ENCODE data around the gene FKBP10.
"Not testable (repeated sequence)": the region's sequence is repeated elsewhere in the genome, so short reads cannot be mapped to it uniquely, and the experiment has no call there.

Gene FKBP10

GRCh38 chr17:41811549-41812380, 1.0 kb upstream of the FKBP10 start, which contains the start of gene P3H4:
Gene P3H4, minus strand, starts transcription at chr17:41811949. Its CDS starts 34 bp downstream, at chr17:41811915.
- DNase-seq: peak; percentile 78

GRCh38 chr17:41813152-41813680, 412 bp downstream of the FKBP10 start:
- no peak for DNase-seq

GRCh38 chr17:41813699-41814124, 908 bp downstream of the FKBP10 start:
- no peak for DNase-seq

- no peak for DNase-seq
Measured at GRCh38 chr17:41814195-41814594, 1.4 kb downstream of the FKBP10 start.

- no peak for DNase-seq
Measured at GRCh38 chr17:41816637-41817320, 4.0 kb downstream of the FKBP10 start.

GRCh38 chr17:41818024-41818423, 5.2 kb downstream of the FKBP10 start:
- no peak for DNase-seq

GRCh38 chr17:41821776-41822175, 9.0 kb downstream of the FKBP10 start:
- DNase-seq: no peak

GRCh38 chr17:41822216-41823140, 9.7 kb downstream of the FKBP10 start:
- no peak for DNase-seq

- DNase-seq: no peak
Measured at GRCh38 chr17:41823141-41823524, 10.3 kb downstream of the FKBP10 start.

GRCh38 chr17:41823580-41823979, 10.8 kb downstream of the FKBP10 start:
- no peak for DNase-seq

- no peak for DNase-seq
Measured at GRCh38 chr17:41824086-41824485, 11.3 kb downstream of the FKBP10 start.

- DNase-seq: no peak
Measured at GRCh38 chr17:41825175-41825845, 12.5 kb downstream of the FKBP10 start.

GRCh38 chr17:41829961-41830360, 17.2 kb downstream of the FKBP10 start:
- not testable (repeated sequence) for DNase-seq

GRCh38 chr17:41835214-41835799, 22.5 kb downstream of the FKBP10 start:
- DNase-seq: no peak

- DNase-seq: peak; percentile 59
Measured at GRCh38 chr17:41835800-41836549, 23.2 kb downstream of the FKBP10 start, which contains the start of gene NT5C3B. Gene NT5C3B, minus strand, starts transcription at chr17:41836232. Its CDS starts 39 bp downstream, at chr17:41836193.

- no peak for DNase-seq
Measured at GRCh38 chr17:41836550-41837196, 23.9 kb downstream of the FKBP10 start.

GRCh38 chr17:41837761-41838538, 25.1 kb downstream of the FKBP10 start, which contains the start of gene KLHL10:
Gene KLHL10, plus strand, starts transcription at chr17:41837825. Its CDS starts 108 bp downstream, at chr17:41837933.
- DNase-seq: no peak

- not testable (repeated sequence) for DNase-seq
Measured at GRCh38 chr17:41839448-41839847, 26.6 kb downstream of the FKBP10 start.

GRCh38 chr17:41840781-41841180, 28.0 kb downstream of the FKBP10 start:
- DNase-seq: not testable (repeated sequence)

All from activated naive CD4-positive, alpha-beta T cell treated with anti-CD3 and anti-CD28 coated beads, Interleukin-2, amount 50 U/mL, for 16 hours (primary cell).